Measurements from ENCODE around the gene SLC13A2.

- TF ChIP-seq CTCF (conservative IDR thresholded peaks at IDR 0.05; ENCODE audit: low read length) (no peak), EZH2phosphoT487 (IDR thresholded peaks at IDR 0.05; ENCODE audit: borderline replicate concordance) (no peak)
Measured at GRCh38 chr17:28514561-28515002, 41.1 kb downstream of the SLC13A2 start.

All from Loucy (cell line).